ENCODE results near the gene HOXA4.

Gene HOXA4

DNA sequence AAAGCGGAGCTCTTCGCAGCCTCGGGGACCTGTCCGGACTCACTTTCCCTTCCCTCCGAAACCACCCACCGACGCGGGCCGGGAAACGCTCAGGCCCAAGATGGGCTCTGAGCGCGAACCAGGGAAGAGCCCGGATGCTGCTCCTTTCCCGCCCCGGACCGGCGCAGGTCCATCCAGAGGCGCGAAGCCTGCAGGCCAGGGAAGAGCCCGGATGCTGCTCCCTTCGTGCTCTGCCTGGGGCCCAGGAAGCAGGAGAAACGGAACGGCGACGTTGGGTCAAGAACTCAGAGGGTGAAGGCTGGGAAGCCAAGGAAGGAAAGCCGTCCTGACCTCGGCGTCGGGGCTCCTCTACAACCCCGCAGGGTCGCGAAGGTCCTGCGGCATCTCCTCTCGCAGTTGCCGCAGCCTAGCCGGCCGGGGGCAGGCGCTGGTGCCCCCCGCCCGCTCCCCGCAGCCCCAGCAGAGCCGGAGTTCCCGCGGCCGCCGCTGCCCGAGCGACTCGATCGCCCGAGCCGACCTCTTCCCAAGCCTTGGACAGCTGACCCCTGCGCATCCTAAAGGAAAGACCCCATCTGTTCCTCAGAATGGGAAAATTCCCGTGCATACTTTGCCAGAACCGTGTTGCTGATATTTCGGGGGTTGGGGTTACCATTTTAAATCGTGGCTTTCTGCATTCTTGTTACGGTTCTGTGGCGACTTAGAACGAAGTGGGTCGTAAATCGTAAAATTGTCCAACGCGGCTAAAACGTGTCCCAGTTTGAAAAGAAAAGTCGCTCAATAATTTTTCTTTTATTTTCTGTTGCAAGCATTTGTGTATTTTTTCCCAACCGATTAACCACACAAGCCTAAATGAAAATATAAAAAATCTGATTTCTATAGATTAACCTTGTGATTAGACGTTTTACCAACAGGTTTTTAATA is 42.3 kb downstream of the HOXA4 start:
- no peak for DNase-seq

DNA sequence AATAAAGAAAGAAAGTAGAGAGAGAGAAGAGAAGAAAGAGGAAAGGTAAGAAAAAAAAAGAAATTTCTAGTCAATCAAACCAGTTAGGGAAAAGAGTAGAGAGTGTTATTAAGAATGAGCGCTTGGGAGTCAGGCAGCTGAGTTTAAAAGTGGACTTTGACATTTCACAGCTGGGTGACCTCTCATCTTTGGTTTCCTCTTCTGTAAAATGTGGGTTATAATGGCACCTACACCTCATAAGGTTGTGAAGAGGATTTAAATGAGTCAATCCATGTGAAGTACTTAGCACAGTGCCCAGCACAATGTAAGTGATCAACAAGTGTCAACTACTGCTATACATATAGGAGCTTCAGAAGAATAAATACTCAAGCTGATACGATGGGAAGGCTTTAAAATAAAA is 46.9 kb downstream of the HOXA4 start:
- no peak for DNase-seq

- no peak for DNase-seq
Measured at GRCh38 chr7:27082171-27082570, 48.4 kb downstream of the HOXA4 start.

DNA sequence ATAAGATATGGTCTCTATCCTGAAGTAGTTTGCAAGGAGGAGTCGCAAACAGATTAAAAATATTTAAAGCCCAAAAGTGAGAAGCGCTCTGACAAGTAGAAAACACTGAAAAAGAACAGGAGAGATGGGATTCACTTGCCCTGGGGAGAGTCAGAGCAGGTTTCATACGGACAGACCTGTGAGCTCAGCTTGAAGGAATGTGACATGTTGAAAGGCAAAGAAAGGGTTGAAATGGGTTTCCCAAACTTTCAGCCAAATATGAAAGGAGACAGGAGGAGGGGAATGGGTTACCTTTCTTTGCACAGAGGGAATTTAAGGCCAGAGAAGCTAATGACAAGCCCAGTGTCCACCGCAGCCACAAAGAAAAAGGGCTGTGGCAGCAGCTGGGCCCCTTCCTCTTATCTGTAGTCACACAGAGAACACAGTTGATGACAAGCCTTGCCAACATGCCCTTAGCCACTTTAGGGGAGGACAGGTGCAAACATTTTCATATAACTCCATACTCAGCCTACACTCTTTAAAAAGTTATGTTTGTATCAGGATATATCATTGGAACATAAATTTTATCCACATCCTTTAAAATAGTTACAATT is 49.6 kb downstream of the HOXA4 start:
- no peak for DNase-seq

GRCh38 chr7:27079234-27079975 is 51.2 kb downstream of the HOXA4 start:
- DNase-seq, result no peak

DNA sequence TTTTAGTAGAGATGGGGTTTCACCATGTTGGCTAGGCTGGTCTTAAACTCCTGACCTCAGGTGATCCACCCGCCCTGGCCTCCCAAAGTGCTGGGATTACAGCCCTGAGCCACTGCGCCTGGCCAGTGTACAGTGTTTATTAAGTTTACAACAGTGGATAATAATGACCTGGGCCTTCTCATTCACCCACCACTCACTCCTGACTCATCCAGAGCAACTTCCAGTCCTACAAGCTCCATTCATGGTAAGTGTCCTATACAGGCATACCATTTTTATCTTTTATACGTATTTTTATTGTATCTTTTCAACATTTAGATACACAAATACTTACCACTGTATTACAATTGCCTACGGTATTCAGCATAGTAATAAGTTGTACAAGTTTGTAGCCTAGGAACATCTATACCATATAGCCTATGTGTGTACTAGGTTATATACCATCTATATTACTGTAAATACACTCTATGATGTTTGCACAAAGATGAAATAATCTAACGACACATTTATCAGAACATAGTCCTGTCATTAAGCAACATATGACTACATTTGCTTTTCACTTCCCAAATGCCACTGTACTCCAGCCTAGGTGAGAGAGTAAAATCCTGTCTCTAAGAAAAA is 51.8 kb downstream of the HOXA4 start:
- no peak for DNase-seq
